HG03175 (cell line): ENCODE results near the gene NEDD8.

Experiments
- ATAC-seq: cut with Tn5 transposase; IDR thresholded peaks from one replicate; pipeline ENCODE4 v1.9.1; 2021; ENCODE audit warnings: mild to moderate bottlenecking, moderate library complexity; ENCODE audit not compliant: unreplicated experiment

Gene NEDD8

DNA sequence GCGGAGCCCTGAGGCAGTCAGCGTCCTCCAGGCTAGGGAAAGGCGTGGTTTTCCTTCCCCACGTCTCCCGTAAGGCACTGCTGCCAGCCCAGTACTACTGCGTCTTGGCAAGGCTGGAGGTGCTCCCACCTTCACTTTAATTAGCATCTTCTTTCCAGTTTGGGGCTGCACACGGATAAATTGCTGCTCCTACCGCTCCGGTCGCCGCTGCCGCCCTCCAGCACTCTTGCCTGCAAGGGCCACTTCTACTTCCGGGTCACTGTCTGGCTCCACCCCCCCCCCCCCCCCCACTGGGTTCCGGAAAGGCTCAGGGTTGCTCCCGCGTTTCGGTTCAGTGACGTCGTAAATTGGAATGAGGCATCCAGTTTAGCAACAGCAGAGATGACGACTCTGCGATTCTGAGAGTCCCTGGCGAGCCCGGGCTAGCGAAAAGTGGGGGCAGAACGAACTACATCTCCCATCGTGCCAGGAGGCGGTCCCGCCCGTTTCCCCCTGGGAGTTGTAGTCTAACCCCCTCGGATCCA, at the start of gene NEDD8:
Gene NEDD8 (minus strand): TSS at position 247 of the 524 bp plus-strand sequence. CDS start 100 bp downstream, at position 147.
- ATAC-seq, result peak; percentile 79

DNA sequence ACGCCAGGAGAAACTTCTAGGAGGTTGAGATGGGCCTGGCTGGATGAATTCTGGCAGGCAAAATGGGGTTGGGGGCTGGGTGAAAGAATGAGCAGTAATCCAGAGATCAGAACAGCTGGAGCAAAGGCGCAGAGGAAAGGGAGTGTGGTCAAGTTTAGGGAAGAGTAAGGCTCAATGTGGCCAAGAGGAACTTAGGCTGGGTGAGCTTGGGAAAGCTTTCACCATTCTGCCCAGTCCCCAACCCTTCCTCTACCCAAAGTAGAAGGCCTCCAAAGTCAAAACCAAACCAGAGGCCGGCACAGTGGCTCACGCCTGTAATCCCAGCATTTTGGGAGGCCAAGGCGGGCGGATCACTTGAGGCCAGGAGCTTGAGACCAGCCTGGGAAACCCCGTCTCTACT, 49.5 kb upstream of the NEDD8 start:
- no peak for ATAC-seq

GRCh38 chr14:24280797-24281460, 48.8 kb upstream of the NEDD8 start:
- no peak for ATAC-seq

DNA sequence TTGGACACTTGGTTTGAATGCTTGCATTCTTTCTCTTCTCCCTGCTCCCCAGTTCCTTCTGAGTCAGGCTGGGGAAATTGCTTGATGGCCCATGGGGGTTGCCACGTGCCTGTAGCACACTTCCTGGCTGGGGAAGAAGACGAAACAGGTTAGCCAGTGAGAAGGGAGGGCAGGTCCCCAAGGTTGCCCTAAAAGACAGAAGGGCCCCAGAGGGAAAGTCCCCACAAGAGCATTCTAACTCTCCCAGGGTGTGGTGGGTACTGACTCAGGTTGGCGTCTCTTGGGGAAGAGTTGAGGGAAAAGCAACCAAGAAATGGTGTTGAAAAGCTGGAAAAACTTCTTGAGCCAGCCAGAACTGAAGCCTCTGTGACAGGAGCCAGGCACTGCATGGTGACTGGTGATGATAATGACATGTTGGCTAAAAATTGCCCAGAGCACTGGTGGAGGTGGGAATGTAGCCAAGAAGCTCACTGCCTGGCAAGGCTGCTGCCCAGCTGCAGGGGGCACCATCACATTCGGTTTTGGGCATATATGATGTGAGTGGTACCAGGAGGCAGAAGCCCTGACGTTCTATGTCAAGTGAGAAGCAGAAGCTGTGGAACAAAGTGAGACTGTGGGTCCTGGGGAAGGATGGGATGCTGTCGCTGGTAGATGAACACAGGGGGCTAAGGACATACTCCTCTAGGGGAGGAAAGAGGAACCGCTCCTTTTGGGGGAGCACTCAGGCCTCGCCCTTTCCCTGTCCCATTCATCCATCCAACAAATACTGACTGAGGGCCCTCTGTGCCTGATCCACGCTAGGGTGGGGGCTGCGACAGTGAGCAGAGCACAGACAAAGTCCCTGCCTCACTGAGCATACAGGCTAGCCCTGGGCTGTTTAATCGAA, 47.4 kb upstream of the NEDD8 start:
- peak; percentile 43 for ATAC-seq

DNA sequence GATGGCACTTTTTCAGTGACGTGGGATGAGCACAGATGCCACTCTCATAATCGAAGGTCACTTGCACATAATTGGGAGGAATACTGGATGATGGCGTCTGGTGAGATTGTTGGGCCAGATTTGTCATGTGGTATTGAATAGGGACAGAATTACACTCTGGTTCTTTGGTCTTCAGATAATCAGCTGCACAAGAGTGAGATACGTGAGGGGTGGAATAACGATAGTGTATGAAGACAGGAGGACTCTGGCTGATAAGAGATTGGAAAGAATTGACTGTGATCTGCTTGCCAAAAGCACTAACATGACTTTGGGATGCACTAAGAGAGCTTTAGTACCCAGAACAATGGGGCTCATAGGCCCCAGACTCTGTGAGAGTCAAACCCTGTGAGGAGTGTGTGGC, 46.3 kb upstream of the NEDD8 start:
- ATAC-seq, result no peak

DNA sequence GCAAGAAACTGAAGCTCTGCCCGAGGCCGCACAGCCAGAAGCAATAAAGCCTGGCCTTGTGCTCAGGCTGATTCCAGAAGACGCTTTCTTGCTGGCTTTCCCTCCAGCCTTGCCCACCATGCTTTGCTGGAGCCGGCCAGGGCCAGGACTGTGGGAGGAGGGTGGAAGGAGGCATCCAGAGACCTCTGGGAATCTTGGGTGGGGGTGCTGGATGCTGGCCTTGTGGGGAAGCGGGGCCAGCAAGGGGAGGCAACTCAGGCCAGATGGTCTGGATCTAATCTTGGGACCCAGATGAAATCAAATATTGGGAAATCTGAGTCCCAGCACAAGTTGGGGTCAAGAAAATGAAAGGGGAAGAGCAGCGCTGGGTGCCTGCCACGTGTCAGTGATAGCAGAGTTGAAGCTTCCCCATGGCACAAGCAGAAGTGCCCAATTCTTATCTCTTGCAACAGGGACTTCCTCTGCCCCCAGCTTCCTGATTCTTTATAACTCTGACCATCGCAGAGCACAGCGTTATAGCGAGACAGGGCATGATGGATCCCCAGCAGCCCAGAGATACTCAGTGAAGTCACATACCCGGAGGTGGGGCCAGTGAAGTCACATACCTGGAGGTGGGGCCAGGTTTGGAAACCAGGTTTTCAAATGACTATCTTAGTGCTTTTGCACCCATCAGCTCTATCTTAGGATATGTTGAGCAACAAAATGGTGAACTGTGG, 45.6 kb upstream of the NEDD8 start:
- ATAC-seq, result no peak

DNA sequence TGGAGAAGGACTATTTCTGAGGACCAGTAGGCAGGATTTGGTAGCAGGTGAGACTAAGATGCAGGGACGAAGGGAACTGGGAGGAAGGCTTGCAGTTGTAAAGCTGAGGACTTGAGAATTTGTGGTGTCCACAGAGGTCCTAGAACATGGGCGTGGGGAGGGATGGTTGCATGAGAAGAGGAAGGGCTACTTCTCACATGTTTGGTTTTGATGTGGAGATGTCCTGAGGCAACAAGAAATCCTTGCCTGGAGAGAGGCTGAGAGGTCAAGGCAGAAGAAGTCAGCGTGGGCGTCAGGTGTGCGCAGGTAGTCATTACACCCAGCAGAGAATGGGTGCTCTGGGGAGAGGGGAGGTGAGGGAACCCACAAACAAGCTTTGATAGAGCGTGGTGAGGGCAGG, 44.9 kb upstream of the NEDD8 start:
- no peak for ATAC-seq

GRCh38 chr14:24274101-24274543, 42.0 kb upstream of the NEDD8 start:
- ATAC-seq, result peak; percentile 34

DNA sequence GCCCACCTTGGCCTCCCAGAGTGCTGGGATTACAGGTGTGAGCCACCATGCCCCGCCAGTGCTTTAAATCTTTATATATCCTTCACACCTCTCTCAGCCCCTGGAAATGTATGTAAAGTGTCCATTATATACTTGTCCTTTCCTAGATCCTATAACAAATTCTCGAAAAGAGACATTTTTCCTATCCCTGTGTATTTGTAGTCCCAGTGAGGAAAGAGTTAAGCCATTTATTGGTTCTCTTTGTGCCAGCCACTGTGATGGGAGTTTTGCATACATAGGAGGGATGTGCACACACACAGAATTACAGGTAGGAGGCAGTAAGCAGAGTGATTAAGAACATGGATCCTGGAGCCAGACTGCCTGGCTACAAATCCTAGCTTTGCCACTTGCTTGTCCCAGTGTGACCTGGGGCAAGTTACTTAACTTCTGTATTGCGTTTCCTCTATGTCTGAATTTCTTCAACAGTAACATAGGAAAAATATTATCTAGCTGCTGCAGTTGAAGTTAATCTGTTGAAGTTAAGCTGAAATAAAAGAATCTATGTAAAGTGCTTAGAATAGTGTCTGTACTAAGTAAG, 41.3 kb upstream of the NEDD8 start:
- ATAC-seq, result no peak

DNA sequence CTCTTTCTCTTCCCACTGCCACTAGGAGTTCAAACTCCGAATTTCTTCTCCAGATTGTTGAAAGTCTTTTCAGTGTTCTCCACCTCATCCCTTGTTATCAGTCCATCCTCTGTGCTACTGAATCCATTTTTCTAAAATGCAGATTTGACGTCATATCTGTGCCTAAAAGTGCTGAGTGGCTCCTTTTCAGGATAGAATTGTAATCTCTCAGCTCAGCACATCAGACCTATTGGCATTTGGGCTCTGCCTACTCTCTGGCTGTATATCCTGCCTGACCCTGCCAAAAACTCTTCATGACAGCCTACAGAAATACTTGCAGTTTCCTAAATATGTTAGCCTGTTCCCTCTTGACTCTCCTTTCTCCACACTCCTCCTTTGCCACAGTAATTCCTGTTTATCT, 40.3 kb upstream of the NEDD8 start:
- ATAC-seq, result no peak

DNA sequence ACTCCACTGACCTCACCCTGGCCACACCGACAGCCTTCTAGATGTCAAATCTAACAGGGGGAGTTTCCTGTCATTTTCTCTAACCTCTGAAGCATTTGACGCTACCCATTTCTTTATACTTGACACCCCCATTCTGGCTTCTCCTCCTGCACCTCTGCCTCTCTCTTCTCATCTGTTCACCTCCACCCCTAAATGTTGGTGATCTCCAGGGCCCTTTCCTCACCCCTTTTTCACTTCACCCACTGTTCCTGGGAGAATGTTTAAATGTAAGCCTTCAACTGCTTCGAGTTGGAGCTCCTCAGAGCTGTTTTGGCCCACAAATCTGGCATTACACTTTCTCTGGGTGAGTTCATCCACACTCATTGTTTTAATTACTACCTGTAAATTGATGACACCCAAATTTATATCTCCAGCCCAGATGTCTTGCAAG, 39.7 kb upstream of the NEDD8 start:
- ATAC-seq, result no peak

DNA sequence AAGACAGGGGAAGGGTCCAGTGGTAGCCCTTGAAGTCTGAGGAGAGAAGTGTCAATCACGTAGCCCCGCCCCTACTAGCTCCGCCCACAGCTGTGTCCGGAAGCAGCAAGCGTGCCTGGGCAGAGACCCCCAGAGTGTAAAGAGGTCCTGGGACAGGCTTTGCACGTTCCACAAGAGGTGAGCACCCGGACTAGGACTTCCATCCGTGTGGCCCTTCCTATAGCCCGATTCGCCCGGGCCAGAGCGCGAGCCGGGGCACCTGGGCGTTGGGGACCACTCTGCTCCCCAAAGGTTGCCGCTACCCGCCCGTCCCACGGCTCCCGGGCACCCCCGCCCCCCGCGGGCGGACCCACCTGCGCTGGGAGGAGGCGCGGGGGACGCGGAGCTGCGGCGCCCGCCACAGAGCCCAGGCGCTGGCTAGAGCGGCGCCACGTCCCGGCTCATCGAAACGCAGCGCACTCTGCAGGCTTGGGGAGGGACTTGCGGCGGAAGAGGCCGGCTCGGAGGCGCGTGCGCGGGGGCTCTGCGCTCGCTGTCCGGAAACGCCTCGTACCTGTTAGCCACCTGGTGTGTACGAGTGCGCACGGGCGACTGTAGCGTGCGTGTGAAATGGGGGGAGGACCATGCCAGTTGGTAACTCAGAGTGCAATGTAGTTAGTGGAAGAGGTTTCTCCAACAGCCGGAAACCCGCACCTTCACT, 39.1 kb upstream of the NEDD8 start, which contains the start of gene RABGGTA:
Gene RABGGTA (minus strand): TSS at position 464 of the 700 bp plus-strand sequence. CDS start 482 bp downstream, outside the sequence.
- ATAC-seq, result peak; percentile 89

DNA sequence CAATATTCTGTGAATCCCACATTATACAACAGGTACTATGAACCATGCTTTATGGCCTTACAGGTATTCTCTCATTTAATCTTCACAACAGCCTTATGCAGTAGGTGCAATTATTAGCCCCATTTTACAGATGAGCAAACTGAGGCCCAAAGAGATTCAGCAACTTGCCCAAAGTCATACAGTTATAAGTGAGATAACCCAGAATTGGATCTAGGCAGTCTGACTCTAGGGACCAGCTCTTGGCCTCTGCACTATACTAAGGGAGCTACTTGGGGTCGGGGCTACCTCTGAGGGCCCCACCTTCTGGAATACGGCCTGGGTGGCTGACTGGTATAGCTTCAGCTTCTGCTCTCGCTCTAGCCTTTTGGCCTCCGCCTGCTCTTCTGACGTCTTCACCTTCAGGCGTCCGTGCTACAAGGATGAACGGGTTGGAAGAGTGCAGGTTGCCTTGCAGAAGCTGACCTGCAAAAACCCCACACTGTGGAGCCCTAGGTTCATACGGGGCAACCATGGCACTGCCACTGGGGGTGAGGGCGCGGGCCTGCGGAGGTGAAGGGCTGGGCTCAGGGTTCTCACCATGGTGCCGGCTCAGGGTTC, 38.5 kb upstream of the NEDD8 start:
- ATAC-seq, result peak; percentile 2

- ATAC-seq, result no peak
Measured at GRCh38 chr14:24269910-24270536, 37.9 kb upstream of the NEDD8 start.

GRCh38 chr14:24269368-24269767, 37.2 kb upstream of the NEDD8 start:
- ATAC-seq, result no peak

- ATAC-seq, result no peak
Measured at GRCh38 chr14:24268225-24268624, 36.1 kb upstream of the NEDD8 start.

- ATAC-seq, result no peak
Measured at GRCh38 chr14:24267516-24267915, 35.3 kb upstream of the NEDD8 start.

- ATAC-seq, result no peak
Measured at GRCh38 chr14:24266344-24267244, 34.4 kb upstream of the NEDD8 start.
